HepG2 (cell line): Measurements from ENCODE around the gene CGNL1.

Source experiments
- FOXK2 ChIP-seq: fragments of 450-650 bp; IDR thresholded peaks from 2 replicates; pipeline ENCODE4 v1.6.1; 2016
- IRX3 ChIP-seq: sonication (generic); formaldehyde crosslinking; IDR thresholded peaks from 2 replicates; pipeline ENCODE4 v1.8.1; 2023; ENCODE audit warnings: mild to moderate bottlenecking, low read depth, missing genetic modification reagents, borderline replicate concordance
- MXI1 ChIP-seq: IDR thresholded peaks from 3 replicates; pipeline ENCODE4 v1.6.1; 2012; ENCODE audit warnings: low read depth, low read length, inconsistent platforms, borderline replicate concordance
- SP2 ChIP-seq: sonication (generic); formaldehyde crosslinking; IDR thresholded peaks from 2 replicates; pipeline ENCODE4 v1.5.1; 2020; ENCODE audit warnings: mild to moderate bottlenecking, missing genetic modification reagents
- ZKSCAN1 ChIP-seq: fragments of 150-350 bp; IDR thresholded peaks from 2 replicates; pipeline ENCODE4 v1.6.1; 2014; ENCODE audit warnings: low read length
- TF ChIP-seq, protein P1 (sequence below): sonication (generic); formaldehyde crosslinking; IDR thresholded peaks from 2 replicates; pipeline ENCODE4 v1.5.0; 2020; ENCODE audit warnings: missing genetic modification reagents
- TF ChIP-seq, protein P2 (sequence below): sonication (generic); formaldehyde crosslinking; IDR thresholded peaks from 2 replicates; pipeline ENCODE4 v1.5.0; 2020; ENCODE audit warnings: mild to moderate bottlenecking, missing genetic modification reagents, moderate library complexity
- TF ChIP-seq, protein P3 (sequence below), 2 experiments: IDR thresholded peaks; 2 replicates each; pipeline ENCODE4 v1.6.1; 2011 to 2012; ENCODE audit warnings: low read length in 2 of 2, borderline replicate concordance in 1 of 2, low read depth in 1 of 2, mild to moderate bottlenecking in 1 of 2, moderate library complexity in 1 of 2

DNA sequence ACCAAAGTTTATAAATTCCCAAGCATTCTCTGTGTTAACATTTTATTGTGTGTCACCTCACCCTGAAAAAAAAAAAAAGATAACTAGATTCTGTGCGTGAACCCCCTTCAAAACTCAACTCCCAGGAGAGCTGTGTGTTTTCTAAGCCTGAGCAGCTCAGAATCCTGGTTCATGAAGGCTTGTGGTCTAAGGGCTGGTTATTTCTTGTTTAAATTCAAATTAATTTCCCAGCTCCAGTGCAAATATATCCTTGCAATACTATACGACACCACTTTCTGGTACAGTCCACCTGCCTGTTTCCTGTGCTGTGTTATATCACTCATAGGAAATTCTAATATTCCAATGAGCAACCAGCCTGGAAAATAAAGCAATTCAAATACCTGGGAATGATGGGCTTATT, 192.0 kb downstream of the CGNL1 start:
- TF ChIP-seq IRX3 (CRISPR knock-in tag): no peak
- no peak for TF ChIP-seq MXI1
- TF ChIP-seq, protein P1, sequence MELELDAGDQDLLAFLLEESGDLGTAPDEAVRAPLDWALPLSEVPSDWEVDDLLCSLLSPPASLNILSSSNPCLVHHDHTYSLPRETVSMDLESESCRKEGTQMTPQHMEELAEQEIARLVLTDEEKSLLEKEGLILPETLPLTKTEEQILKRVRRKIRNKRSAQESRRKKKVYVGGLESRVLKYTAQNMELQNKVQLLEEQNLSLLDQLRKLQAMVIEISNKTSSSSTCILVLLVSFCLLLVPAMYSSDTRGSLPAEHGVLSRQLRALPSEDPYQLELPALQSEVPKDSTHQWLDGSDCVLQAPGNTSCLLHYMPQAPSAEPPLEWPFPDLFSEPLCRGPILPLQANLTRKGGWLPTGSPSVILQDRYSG: no peak
- TF ChIP-seq, protein P2, sequence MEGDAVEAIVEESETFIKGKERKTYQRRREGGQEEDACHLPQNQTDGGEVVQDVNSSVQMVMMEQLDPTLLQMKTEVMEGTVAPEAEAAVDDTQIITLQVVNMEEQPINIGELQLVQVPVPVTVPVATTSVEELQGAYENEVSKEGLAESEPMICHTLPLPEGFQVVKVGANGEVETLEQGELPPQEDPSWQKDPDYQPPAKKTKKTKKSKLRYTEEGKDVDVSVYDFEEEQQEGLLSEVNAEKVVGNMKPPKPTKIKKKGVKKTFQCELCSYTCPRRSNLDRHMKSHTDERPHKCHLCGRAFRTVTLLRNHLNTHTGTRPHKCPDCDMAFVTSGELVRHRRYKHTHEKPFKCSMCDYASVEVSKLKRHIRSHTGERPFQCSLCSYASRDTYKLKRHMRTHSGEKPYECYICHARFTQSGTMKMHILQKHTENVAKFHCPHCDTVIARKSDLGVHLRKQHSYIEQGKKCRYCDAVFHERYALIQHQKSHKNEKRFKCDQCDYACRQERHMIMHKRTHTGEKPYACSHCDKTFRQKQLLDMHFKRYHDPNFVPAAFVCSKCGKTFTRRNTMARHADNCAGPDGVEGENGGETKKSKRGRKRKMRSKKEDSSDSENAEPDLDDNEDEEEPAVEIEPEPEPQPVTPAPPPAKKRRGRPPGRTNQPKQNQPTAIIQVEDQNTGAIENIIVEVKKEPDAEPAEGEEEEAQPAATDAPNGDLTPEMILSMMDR (CRISPR knock-in tag): no peak
- TF ChIP-seq, protein P3, sequence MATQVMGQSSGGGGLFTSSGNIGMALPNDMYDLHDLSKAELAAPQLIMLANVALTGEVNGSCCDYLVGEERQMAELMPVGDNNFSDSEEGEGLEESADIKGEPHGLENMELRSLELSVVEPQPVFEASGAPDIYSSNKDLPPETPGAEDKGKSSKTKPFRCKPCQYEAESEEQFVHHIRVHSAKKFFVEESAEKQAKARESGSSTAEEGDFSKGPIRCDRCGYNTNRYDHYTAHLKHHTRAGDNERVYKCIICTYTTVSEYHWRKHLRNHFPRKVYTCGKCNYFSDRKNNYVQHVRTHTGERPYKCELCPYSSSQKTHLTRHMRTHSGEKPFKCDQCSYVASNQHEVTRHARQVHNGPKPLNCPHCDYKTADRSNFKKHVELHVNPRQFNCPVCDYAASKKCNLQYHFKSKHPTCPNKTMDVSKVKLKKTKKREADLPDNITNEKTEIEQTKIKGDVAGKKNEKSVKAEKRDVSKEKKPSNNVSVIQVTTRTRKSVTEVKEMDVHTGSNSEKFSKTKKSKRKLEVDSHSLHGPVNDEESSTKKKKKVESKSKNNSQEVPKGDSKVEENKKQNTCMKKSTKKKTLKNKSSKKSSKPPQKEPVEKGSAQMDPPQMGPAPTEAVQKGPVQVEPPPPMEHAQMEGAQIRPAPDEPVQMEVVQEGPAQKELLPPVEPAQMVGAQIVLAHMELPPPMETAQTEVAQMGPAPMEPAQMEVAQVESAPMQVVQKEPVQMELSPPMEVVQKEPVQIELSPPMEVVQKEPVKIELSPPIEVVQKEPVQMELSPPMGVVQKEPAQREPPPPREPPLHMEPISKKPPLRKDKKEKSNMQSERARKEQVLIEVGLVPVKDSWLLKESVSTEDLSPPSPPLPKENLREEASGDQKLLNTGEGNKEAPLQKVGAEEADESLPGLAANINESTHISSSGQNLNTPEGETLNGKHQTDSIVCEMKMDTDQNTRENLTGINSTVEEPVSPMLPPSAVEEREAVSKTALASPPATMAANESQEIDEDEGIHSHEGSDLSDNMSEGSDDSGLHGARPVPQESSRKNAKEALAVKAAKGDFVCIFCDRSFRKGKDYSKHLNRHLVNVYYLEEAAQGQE (IDR thresholded peaks at IDR 0.05; ENCODE audit: borderline replicate concordance in 1 of 2, low read depth in 1 of 2, low read length in 2 of 2): no peak
- TF ChIP-seq SP2 (CRISPR knock-in tag): no peak
- no peak for TF ChIP-seq FOXK2
- TF ChIP-seq ZKSCAN1: no peak
